PC-9 (cell line): ENCODE data around the gene AMBRA1.

Source experiments
- EZH2 ChIP-seq: fragments of 200-600 bp; sonication (generic); IDR thresholded peaks from 2 replicates; pipeline ENCODE4 v1.8.0; 2017; ENCODE audit warnings: antibody characterized with exemption, low read depth
- TF ChIP-seq, protein P1 (sequence below): fragments of 200-600 bp; sonication (generic); conservative IDR thresholded peaks from 2 replicates; pipeline ENCODE4 v1.6.1; 2017; ENCODE audit warnings: mixed run types, antibody characterized with exemption, mild to moderate bottlenecking, moderate library complexity

DNA sequence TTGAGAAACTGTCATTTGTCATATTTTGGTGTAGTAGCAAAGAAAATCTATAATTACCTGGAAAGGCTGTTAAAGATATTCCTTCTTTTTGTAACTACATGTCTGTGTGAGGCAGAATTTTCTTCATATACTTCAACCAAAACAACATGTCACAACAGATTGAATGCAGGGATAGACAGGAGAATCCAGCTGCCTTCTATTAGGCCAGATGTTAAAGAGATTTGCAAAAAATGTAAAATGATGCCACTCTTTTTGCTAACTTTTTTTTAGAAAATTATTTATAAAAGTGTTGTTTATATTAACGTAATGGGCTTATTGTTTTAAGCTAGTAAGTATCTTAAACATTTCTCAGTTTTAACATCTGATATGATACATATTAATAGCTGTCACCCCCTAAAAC is 233.9 kb downstream of the AMBRA1 start:
- TF ChIP-seq, protein P1, sequence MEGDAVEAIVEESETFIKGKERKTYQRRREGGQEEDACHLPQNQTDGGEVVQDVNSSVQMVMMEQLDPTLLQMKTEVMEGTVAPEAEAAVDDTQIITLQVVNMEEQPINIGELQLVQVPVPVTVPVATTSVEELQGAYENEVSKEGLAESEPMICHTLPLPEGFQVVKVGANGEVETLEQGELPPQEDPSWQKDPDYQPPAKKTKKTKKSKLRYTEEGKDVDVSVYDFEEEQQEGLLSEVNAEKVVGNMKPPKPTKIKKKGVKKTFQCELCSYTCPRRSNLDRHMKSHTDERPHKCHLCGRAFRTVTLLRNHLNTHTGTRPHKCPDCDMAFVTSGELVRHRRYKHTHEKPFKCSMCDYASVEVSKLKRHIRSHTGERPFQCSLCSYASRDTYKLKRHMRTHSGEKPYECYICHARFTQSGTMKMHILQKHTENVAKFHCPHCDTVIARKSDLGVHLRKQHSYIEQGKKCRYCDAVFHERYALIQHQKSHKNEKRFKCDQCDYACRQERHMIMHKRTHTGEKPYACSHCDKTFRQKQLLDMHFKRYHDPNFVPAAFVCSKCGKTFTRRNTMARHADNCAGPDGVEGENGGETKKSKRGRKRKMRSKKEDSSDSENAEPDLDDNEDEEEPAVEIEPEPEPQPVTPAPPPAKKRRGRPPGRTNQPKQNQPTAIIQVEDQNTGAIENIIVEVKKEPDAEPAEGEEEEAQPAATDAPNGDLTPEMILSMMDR: no peak
- TF ChIP-seq EZH2: no peak
